GM08714 (cell line): ENCODE data around the gene FBXO33.

ENCODE experiments used
- H3K4me3 ChIP-seq: fragments of 200-500 bp; sonication (Bioruptor generic); 2 replicates; pipeline ENCODE4 v1.5.1; 2014; ENCODE audit warnings: mild to moderate bottlenecking, low read length, inconsistent platforms
- ZNF274 ChIP-seq: IDR thresholded peaks from 2 replicates; pipeline ENCODE4 v1.6.1; 2012; ENCODE audit warnings: mild to moderate bottlenecking, low read depth, low read length

FBXO33 gene

DNA sequence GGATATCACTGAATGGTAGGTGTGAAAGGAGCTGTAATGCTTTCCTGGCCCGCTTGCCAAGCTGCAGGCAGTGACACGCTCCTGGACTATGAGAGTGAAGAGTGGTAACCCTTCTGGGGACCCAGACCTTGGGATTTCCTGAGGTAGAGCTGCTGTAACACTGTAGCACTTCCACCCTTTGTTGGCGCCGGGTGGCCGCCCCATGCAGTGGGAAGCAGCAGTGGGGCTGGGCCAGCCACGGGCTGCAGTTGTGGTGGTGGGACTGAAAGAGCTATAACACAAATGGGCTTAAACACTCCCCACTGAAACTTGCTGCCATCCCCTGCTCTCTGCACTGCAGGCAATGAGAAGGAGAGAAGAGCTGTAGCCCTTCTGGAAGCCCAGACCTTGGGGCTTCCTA, 9.6 kb upstream of the FBXO33 start:
- TF ChIP-seq ZNF274, result no peak
- no peak overlapping the region for H3K4me3 ChIP-seq

DNA sequence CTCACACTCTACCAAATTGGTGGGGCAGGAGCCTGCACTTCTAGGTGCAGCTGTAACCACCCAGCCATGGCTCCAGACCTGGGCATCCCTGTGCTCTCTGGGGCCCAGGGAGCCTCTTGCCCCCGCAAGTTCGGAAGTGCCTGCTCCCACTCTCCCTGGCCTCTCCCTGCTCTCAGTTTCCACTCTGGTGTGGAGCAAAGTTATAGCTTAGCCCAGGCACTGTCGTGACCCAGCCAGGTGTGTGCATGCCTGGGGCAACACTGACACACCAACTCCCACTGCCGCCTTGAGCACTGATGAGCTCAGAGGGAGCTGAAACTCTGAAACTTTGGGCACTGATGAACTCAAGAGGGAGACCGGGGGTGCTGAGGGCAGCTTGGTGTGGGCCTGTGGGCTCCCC, 8.7 kb upstream of the FBXO33 start:
- no peak overlapping the region for H3K4me3 ChIP-seq
- TF ChIP-seq ZNF274, result no peak

DNA sequence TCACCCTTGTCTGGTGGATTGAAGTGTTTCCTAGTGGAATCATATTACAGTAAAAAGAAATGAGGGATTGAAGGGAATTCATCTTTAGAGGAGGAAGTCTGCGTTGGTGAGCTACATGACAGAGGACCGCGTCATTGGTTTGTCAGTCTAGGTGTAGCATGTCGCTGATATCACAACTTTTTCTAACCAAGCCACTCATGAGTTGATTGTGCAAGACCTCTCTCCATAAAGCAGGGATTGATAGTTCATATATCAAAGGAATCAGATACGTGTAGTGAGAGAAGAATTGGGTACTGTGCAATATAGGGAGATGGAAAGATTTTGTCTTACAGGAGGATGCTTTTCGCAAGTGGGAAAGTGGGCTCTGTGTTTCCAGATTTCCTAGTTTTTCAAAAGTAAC, 3.0 kb upstream of the FBXO33 start:
- H3K4me3 ChIP-seq, result no peak overlapping the region
- no peak for TF ChIP-seq ZNF274

DNA sequence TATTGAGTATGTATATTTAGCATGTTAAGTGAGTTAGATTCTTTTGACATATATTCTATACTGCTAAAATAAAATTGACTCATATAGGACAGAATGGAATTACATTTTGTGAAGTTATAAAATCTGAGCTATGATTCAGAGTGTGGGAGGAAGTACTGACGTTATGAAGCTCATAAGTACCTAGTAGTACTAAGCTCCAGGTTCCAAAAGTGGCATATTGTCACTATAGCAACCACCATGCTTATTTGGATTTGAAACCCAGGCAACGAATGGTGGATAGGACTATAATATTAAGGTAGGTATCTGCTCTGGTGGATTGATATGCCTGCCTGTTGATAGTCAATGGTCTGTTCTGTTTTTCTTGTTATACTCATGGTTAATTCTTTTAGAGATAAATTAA, 2.2 kb upstream of the FBXO33 start:
- H3K4me3 ChIP-seq, result no peak overlapping the region
- no peak for TF ChIP-seq ZNF274

DNA sequence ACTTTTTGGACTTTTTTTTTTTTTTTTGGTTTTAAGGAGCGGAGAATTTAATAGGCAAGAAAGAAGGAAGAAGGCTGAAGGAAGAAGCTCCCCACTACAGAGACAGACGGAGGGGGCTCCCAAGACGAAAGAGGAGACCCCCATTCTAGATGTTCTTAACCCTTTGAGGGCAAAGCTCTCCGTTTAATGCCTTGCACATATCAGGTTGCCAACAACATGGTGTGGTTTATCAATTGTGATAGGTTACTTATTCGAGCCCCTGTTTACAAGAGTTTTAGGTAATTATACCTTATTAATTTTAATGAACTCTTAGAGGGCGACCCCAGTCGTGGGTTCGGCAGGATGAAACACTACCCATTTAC, 1.2 kb upstream of the FBXO33 start:
- peak overlapping the region; percentile 87 for H3K4me3 ChIP-seq
- no peak for TF ChIP-seq ZNF274

DNA sequence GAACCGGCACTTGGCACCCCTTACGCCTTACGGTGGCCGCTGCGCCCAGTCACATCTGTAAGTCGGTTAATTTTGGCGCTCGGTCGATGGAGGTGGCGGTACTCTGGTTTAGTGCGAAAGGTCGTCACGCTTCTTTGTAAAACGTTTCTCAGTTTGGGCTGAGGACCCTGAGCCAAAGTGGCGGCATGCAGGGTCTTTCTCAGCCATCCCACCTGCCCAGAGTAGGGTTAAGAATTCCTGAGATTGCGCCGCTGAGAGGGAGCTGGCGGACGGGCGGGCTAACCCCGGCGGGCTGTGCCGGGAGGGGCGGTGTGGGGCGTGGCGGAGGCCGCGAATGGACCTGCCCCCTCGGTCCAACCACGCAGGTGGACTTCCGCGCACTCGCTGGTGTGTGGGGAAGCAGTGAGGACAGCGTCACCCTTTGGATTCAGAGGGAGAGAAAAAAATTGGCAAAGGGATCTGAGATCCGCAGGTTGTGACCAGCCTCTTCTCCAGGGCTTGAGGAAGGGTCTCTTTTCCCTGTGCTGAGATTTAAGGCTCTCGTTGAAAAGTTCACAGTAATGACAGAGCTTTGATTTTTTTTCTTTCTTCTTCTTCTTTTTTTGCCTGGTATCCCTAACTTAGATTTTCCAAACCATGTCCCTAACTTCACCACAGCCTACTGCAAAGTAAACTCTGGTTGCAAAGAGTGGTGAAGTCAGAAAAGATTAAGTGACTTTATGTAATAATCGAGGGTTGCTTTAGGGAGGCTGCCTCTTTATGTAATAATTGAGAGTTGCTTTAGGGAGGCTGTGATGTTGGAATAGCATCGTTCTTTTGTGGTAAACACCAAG, 602 bp upstream of the FBXO33 start:
- no peak for TF ChIP-seq ZNF274
- peak overlapping the region; percentile 87 for H3K4me3 ChIP-seq

DNA sequence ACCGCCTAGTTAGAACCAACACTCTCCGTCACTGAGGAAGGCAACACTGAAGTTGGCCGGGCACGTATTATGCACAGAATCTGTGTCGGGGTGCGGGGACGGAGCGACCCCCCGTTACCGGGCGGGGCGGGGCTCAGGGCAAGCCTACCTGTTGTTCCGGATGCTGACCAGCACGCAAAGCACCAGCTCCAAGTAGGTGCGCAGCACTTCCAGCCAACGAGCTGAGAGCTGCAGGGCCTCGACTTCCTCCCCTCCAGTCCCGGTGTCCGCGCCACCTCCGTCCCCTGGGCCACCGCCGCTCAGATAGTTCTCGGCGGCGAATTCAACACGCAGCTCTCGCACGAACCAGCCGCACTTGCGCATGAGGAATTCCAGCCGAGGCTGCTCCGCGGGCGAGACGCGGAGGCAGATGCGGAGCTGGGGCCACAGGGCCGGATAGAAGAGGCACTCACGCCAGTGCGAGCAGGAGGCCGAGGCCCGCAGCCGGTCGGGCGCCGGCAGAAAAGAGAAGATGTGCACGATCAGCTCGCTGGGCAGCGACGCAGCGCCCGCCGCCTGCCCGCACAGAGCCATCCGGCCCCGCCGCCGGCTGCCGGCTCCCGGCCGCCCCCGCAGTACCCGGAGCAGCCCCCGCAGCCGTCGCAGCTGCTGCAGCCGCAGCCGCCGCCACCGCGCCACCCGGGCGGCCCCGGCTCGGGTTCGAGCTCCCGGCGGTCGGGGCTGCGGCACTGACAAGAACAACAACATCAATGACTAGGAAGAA, 636 bp downstream of the FBXO33 start:
- TF ChIP-seq ZNF274, result no peak
- H3K4me3 ChIP-seq, result peak overlapping the region; percentile 97

DNA sequence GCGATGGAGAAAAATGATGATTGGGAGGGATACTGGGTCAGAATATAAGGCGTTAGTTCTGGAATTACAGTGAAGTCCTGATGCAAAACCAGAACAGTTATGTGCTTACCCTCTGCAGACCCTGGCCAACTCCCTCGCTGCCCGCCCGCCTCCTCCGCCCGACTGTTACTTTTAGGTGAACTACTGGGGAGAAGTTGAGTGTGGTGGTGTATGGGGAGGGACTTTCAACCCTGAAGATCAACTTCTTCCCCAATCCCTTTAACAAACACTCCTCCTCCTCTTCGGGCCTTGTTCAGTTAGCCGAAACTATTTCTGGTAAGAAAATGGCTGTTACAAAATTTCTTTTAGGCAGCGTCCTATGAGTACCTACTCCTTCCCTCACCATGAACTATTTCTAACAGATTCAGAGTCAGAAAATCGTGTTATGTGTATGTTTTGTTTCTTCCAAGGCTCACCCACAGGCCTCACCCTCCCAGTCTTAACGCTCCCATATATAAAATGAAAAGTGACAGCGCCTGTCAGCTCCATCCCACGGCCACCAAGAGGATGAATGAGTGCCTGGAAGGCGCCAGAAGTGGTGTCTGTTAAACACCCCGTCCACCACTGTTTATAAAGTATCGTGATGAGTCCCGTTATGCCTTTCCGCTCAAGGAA, 1.3 kb downstream of the FBXO33 start:
- peak overlapping the region; percentile 97 for H3K4me3 ChIP-seq

DNA sequence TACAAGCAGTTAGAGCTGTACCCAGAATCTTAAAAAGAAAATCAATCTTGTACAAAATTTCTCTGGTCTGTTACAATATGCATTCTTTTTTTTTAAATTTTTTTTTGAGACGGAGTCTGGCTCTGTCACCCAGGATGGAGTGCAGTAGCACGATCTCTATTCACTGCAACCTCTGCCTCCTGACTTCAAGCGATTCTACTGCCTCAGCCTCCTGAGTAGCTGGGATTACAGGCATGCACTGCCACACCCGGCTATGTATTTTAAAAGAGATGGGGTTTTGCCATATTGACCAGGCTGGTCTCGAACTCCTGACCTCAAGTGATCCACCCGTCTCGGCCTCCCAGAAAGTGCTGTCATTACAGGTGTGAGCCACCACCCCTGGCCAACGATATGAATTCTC, 4.1 kb downstream of the FBXO33 start:
- TF ChIP-seq ZNF274, result no peak
- H3K4me3 ChIP-seq, result no peak overlapping the region

More for the DNA sequence above, 1.3 kb downstream of the FBXO33 start:
- no peak for TF ChIP-seq ZNF274

DNA sequence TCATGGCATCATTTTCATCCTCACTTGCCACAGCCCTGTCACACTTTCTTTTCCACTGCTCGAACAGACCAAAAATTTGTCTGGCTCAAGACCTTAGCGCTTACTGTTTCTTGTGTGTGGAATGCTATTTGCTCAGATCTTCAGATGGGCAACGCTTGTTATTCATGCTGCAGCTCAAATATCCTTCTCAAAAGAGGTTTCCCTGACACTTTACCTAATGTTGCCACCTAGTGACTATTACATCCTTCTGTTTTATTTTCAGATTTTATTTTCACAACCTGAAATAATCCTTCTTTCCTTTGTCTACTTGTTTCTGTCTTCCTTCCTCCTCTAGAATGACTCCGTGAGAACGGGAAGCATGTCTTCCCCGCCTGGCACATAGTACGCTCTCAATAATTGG, 5.6 kb downstream of the FBXO33 start:
- H3K4me3 ChIP-seq, result 0 out of 2 replicates have a peak overlapping the region, but pooled peaks have one; percentile 23
- TF ChIP-seq ZNF274, result no peak

DNA sequence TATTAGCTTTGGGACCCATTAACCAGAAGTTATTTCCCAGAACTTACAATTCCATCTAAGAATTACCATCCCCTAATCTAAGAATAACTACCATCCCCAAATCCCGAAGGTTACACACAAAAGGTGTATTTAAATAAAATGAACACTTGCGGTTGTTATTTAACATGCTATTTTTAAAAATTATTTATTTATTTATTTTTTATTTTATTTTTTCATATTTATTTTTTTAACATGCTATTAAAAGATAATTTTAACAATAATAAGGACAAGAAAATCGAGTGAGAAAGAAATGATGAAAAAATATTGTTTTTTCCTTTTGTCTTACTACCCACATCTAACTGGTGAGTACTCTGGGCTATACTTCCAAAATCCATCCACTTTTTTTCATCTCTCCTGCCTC, 6.3 kb downstream of the FBXO33 start:
- TF ChIP-seq ZNF274, result no peak
- no peak overlapping the region for H3K4me3 ChIP-seq

DNA sequence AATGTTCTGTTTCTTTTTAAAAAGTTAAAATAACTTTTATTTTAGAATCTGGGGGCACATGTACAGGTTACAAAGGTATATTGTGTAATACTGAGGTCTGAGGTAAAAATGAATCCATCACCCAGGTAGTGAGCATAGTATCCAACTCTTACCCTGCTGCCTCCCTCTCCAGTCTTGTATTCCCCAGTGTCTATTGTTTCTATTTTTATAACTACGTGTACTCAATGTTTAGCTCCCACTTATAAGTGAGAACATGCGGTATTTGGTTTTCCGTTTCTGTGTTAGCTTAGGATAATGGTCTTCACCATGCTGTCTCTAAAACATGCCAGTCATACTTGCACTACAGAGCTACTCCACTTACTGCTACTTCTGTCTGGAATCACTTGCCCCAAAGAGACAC, 8.4 kb downstream of the FBXO33 start:
- TF ChIP-seq ZNF274, result no peak
- H3K4me3 ChIP-seq, result no peak overlapping the region

DNA sequence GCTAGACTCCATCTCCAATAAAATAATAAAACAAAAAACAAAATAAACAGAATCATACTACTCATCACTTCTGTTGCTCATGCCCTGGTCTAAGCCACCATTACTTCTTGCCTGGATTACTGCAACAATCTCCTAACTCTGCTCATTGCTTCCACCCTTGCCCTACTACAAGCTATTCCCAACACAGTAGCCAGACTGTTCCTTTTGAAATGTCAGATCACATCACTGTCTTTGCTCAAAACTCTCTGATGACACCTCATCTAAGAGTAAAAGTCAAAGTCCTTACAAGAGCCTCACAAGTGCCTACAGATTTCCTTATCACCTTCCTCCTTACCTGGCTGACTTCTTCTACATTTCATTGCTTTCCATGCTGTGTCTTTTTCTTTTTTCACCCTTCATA, 10.0 kb downstream of the FBXO33 start:
- TF ChIP-seq ZNF274, result no peak
- H3K4me3 ChIP-seq, result no peak overlapping the region

DNA sequence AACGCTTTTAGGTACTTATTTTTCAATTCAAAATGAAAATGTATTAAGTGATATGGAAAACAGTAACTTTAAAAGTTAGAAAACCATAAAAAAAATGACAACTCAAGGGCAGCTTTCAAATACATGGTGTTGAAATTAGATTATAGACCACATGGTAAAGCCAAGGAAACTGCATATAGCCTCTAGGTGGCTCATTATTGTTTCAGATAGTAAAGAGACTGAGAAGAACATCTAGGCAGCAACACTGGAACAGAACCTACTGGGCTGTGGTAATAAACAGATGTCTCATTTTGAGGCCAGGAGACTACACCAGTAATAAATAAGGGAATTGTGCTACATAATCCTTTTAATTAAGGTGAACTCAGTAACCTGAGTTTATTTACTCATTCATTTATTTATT, 13.0 kb downstream of the FBXO33 start:
- H3K4me3 ChIP-seq, result no peak overlapping the region
- TF ChIP-seq ZNF274, result no peak

DNA sequence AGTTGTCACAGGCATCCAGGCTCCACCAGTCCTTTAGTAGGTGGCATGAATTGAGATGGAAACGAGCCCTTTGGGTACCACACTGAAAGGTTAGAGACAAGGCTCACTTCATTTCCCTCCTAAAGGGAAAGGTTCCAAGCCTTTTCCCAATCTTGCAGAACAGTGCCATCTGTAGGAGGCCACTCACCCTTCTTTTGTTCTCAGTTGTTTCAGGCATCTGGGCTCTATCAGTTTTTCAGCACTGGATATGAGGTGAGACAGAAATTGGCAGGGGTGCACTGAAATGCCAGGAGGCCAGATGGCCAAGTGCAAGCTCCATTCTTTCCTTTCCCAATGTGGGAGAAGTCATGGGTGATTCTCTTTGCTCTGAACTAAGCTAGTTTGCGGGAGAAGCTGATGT, 15.2 kb downstream of the FBXO33 start:
- no peak for TF ChIP-seq ZNF274
- no peak overlapping the region for H3K4me3 ChIP-seq

DNA sequence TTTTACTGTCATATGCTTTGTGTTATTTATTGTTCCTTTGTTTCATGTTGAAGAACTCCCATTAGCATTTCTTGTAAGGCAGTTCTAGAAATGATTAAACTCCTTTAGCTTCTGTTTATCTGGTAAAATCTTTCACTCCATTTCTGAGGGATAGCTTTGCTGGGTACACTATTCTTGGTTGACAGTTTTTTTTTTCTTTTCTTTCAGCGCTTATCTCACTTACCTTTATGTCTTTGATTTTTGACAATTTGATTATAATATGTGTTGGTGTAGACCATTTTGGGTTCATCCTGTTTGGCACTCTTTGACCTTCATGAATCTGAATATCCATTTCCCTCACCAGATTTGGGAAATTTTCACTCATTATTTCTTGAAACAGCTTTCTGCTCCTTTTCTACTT, 16.2 kb downstream of the FBXO33 start:
- TF ChIP-seq ZNF274, result no peak
- no peak overlapping the region for H3K4me3 ChIP-seq
